GM18507 (cell line): ENCODE data around the gene LIN7A.
A peak's percentile ranks its signal among the peaks of the same experiment; 100 is the strongest.

Source experiments
- DNase-seq: peaks from one replicate; pipeline ENCODE4 v3.0.0; 2011; ENCODE audit warnings: low read depth; ENCODE audit not compliant: insufficient read length; ENCODE audit errors: extremely low spot score
- FAIRE-seq: peaks from 2 replicates; lab custom pipeline; 2011; peaks lifted over from hg19 to GRCh38; lab: Jason Lieb, UNC

LIN7A gene, protein sequence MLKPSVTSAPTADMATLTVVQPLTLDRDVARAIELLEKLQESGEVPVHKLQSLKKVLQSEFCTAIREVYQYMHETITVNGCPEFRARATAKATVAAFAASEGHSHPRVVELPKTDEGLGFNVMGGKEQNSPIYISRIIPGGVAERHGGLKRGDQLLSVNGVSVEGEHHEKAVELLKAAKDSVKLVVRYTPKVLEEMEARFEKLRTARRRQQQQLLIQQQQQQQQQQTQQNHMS

DNA sequence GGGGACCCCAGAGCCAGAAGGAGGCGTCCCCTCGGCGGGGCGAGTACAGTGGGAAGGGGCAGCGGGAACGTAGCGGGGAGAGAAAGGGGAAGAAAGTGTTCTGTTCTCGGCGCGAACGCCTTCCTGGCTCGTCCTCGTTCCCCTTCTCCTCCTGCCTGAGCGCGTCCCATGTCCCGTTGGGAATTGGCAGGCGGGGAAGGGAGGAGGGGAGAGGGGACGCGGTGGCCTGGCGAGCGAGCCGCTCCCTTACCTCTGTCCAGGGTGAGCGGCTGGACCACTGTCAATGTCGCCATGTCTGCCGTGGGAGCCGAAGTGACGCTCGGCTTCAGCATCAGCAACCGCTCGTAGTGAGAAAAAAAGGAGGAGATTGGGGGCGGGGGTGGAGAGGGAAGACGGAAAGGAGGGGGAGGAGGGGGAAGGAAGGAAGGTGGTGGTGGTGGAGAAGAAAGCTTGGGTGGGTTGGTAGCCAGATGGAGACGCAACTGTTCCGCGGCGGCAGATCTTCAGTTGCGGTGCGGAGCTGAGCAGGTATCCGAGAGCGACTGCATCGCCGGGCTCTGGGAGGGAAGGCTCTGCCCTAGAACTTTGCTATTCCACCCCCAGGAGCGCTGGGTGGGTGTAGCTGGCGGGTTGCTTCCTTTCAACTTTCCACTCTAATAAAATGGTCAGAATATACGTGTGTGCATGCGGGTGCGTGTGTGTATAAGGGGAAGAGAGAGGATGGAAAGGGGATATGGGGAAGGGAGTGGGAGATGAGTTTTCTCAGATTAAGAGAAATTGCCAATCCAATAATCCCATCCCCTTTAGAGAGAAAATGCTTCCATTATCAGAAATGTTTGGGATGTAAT lies at the start of gene LIN7A:
LIN7A (minus strand) TSS at position 544 of the 848 bp plus-strand sequence; CDS start at position 332, 212 bp downstream.
- DNase-seq (no peak), FAIRE-seq (no peak)

DNA sequence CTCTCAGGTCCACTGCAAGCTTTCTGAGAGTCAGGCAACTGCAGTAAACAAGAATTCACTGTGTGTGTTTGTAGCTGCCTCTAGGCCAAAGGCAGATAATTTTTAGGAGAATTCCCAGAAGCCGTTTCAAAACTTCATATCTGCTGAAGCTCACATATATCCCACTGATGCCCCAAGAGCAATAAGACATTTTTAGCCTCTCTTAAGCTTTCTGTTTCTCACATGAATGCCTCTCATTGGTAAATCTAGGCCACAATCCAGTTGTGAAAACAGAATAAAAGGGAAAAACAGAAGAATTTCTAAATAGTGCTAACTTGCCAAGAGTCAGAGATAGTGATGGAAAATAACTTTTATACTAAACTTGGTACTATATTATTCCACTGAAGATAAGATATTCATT lies 48.5 kb upstream of the LIN7A start:
- FAIRE-seq (no peak), DNase-seq (no peak)

DNA sequence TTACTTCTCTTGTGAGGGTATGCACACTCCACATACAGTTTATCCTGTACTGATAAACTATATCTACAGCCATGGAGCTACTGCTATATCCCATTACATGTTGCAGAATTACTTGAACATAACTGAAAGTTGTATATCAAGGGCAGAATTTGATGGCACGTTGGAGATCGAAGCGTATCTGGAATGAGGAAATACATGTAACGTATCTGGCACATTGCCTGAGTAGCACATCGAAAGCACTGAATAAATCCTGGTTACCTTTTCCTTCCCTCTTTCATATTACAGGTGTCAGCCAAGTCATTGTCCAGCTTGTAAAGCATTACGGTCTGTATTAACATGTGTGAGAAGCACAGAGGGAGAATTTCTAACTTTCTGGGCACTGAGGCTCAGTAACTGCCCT lies 42.1 kb upstream of the LIN7A start:
- FAIRE-seq = no peak

DNA sequence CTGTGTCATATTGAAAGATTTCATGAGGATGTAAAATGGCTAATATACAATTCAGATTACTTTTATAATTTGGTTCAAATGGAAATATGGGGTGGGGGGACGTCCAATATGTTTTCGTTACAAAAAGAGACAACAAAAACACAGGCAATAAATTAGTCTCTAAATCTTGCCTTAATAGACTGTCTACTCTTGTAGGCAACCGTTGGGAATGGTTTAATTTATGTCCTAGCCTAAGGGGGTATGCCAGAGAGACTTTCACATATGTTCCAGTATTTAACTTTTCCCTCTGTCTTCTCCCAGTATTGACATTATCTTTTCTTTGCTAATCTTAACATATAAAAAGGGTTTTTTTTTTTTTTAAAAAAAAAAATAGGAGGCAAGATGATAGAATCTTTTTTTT lies 41.5 kb upstream of the LIN7A start:
- FAIRE-seq (no peak), DNase-seq (no peak)

More for the DNA sequence above, 42.1 kb upstream of the LIN7A start:
- DNase-seq = no peak

DNA sequence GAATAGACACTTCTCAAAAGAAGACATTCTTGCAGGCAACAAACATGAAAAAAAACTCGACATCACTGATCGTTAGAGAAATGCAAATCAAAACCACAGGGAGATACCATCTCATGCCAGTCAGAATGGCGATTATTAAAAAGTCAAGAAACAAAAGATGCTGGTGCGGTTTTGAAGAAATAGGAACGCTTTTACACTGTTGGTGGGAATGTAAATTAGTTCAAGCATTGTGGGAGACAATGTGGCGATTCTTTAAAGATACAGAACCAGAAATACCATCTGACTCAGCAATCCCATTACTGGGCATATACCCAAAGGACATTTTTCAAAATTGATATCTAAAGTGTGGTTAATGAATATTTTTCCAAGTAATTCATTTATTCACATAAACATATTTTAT lies 39.6 kb upstream of the LIN7A start:
- FAIRE-seq (no peak), DNase-seq (no peak)

DNA sequence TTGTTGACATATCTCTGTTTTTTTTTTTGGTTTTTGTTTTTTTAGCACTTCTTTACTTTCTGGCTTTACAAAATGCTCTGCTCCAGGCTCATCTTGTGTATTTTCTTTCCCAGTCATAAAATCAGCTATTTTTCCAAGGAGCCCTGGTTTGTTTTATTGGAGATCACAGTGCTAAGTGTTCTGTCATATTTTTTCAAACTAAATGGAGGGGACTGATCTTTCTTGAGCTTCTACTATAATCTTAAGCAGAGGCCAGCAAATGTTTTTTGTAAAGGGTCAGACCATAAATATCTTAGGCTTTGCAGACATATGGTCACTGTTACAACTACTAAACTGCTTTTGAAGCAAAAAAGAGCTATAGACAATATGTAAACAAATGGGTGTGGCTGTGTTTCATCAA lies 30.6 kb upstream of the LIN7A start:
- DNase-seq (no peak), FAIRE-seq (no peak)

DNA sequence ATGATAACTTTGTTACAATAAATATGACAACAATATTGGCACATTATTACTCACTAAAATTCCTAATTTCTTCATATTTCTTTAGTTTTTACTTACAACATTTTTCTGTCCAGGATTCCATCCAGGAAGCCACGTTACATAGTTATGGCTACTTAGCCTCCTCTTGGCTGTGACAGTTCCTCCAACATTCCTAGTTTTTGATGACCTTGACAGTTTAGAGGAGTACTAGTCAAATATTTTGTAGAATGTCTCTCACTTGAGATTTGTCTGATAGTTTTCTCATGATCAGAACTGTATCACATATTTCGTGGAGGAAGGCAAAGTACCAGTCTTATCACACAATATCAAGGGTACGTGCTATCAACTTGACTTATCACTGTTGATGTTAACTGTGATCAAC lies 29.8 kb upstream of the LIN7A start:
- FAIRE-seq = no peak

DNA sequence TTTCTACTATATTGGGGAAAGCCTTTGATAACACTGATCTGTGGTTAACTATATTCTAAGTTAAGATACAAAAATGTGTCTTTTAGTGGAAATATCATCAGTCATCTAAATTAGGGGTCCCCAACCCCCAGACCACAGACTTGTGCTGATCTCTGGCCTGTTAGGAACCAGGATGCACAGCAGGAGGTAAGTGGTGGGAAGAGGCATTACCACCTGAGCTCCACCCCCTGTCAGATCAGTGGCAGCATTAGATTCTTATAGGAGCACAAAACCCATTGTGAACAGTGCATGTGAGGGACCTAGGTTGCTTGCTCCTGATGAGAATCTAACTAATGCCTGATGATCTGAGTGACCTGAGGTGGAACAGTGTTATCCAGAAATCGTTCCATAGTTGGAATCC lies 28.3 kb upstream of the LIN7A start:
- no peak for FAIRE-seq

More for the DNA sequence above, 29.8 kb upstream of the LIN7A start:
- DNase-seq = no peak

DNA sequence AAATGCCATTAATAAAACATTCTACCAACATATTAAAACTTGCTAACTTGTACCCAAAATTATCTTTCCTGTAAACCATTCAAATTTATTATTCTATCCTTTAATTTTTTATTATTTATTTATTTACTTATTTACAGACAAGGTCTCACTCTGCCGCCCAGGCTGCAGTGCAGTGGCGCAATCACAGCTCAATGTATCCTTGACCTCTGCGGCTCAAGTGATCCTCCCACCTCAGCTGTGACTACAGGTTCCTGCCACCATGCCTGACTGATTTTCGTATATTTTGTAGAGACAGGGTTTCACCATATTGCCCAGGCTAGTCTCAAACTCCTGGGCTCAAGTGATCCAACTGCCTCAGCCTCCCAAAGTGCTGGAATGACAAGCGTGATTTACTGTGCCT lies 20.4 kb upstream of the LIN7A start:
- no peak for FAIRE-seq
- no peak for DNase-seq

More for the DNA sequence above, 28.3 kb upstream of the LIN7A start:
- DNase-seq = no peak

DNA sequence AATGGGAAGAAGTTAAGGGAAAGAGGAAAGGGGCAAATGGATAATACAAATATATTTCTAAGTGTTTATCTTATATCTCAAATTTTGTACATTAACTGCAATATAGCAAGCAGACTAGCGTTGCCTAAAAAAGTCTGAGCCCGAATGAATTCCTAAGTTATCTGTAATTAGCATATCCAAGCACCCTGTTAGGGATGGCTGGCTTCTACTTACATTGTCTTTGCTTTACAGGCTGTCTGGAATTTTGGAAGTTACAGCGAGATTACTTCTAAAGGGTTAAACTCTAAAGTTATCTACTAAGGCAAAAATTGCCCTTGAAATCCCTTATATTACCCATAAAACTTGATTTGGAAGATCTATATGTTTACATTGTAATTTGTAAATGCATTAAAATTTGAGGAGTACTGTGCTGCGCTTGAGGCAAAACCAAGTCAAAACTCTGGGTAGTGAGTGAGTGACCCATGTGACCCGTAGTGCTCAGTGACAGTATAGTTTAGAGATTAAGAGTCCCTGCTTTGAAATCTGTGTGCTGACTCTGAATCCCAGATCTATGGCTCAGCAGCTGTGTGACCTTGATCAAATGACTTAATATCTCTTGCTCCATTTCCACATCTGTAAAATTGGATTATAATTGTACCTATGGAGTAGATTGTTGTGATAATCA lies 17.3 kb upstream of the LIN7A start:
- DNase-seq (no peak), FAIRE-seq (no peak)

DNA sequence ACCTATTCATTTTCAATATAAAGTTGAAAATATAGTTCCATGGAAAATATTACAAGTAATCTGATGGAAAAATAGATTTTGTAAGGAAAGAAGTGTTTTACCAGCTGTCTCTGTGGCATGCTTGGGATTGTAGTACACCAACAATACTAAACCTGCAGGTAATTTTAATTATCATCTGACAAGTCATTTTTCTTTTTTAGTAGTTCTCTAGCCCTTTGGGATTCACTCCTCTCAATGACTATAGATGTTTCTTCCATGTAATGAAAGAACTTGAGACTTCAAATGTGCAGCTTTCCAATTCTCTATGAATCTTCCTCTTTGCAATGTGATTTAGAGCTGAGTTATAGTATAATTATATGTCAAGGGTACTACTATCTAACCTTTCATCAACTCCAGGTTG lies 14.7 kb upstream of the LIN7A start:
- FAIRE-seq = no peak
- DNase-seq = no peak

DNA sequence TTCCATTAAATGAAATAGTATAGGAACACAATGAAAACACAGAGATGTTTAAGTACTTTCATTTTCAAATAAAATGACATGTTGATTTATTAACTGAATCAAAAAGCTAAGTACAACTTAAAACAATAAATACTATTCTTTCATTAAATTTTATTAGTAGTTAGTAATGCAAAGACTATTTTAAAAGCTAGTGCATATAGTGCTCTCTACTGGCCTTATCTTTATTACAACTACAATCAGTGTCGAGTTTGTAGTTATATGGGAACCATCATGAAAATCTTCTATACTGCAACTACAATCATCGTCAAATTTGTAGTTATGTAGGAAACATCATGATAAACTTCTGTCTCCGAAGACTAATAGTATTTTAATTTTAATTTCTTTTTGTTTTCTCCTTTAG lies 8.9 kb upstream of the LIN7A start:
- FAIRE-seq (no peak), DNase-seq (no peak)

DNA sequence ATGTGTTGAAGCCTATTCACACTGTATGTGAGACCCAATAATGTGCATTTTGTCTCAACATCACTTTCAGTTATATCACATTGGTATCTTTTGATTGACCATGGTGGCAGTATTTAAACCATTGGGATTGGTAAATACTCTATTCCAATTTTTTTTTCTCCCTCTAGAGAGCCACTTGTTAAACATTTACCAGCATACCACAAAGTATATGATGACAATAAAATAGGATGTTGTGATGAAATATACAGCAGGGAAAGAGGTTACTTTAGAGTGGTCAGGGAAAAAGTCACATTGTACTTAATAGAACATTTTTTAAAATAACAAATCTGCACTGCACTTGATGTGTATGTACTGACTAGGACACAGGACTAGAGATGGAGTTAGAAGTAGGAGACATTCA lies 5.6 kb upstream of the LIN7A start:
- no peak for DNase-seq
- FAIRE-seq = no peak

DNA sequence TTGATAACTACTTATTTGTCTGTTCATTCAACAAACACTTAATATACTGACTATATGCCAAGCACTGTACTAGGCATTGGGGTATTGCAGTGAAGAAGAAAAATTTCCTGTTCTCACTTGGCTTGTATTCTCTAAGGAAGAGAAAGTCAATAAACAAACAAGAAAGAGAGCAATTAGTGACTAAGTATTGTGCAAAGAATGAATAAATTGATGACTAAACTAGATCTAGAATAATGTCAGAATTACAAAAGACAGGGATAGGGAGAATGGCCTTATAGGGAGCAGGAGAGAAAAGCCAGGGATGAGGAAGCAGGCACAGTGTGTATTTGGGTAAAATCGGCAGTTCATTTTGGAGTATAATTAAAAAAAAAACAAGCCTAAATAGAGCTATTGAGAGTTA lies 4.2 kb upstream of the LIN7A start:
- DNase-seq (no peak), FAIRE-seq (no peak)

DNA sequence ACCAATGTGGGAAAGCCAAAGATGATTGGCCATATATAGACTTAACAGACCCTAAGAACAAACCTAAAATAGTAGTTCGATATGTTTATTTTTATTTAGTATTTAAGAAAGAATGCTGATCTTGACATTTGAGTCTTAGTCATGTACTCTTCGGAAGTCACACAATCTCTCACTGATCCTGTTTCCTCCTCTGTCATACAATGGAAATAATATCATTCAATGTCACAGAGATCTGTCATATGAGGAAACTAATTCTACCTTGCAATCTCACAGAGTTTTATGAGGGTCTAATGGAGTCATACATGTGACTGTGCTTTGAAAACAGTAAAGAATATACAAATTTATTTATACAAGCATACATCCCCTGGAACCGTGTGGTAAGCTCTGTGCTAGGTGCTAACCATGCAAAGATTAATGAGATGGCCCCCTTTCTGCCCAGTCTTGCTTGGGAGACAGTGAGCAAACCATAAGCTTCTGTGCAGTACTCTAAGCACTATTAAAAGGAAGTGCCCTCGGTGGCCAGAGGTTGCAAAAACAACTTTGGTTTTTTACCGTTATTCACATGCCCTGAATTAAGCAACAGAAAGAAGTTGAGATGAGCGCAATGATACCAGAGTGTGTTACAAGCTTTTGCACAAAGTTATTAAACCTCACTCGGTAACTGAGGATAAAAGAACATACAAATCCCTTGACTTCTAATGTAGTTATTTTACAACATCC lies 1.7 kb upstream of the LIN7A start:
- no peak for DNase-seq
- FAIRE-seq = peak; percentile 48

DNA sequence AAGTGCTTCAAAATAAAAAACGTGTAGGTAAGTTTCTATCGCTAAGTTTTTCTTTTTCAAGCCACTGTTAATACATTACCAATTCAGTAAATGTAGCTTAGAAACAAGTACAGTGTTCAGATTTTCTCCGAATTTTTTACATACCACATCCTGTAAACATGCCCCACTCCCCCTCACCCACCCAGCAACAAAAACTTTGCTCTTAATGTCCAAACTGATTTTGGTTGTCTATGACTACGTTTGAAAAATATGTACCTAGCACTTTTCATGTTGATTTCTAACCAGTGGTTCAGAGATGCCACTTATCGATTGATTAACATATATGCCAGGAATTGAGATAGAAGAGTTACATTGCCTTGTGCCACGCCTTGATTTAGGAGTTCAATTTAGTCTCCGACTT lies 663 bp upstream of the LIN7A start:
- FAIRE-seq = peak; percentile 74
- no peak for DNase-seq

DNA sequence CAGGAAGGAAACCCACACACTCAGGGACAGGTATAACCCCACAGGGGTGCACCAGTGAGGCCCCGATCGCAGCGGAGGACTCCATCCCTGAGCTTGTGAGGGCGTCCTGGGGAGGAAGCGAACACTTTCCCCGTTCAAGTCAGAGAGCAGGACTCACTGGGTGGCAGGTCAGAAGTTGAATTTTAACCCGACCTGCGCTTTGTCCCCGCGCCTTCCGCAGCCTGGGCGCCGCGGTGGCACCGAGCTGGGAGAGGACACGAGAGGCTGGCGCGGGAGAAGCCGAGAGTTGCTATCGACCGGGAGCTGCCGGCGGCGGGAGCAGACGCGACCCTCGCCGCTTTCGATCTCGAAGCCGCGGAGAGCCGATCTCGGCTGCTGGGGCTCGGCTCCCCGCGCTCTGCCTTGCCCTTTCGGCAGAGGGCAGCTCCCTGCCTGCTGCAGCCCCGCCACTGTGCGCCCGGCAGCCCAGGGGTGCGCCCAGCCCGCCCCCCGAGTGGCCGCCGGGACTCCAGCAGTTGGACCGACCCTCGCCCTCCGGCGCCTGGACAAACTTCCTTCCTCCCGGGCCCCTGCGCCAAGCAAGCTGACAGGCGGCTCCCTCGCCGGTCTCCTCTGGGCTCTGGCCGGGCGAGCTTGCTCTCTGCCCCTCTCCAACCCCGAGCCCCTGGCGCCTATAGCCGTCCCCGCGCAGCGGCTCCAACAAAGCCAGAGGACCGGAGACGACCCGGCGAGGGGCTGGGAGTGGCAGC lies 918 bp downstream of the LIN7A start:
- FAIRE-seq = peak; percentile 53
- peak; percentile 18 for DNase-seq

DNA sequence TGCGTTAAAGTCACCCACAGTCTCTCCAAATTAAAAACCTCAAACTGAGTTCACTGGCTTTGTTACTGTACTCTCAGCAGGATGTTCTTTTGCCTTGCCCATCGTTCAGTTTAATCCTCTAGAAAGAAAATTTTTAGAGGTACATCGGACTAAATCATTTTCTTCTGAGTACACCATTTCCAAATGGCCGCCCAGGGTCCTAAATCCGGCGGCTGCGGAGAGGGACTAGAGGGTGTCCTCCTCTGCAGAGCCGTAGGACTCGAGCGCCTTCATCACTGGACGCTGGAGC lies 1.4 kb downstream of the LIN7A start:
- FAIRE-seq = peak; percentile 36
- no peak for DNase-seq

DNA sequence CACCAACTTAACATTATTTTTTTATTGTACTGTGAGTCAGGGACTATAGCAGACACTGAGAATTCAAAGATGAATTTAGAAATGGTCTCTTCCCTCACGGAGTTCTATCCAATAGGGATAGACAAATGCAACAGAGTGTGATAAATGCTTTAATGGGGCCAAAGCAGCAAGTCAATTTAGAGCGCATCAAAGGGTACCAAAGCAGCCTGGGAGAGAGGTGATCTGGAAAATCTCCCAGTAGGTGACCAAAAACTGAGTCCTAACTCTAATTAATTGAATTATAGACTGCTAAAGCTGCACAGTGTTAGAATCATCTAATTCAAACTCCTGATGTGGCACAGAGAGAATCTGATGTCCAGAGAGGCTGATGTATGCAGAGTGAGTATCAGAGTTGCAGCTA lies 2.6 kb downstream of the LIN7A start:
- DNase-seq (no peak), FAIRE-seq (no peak)

DNA sequence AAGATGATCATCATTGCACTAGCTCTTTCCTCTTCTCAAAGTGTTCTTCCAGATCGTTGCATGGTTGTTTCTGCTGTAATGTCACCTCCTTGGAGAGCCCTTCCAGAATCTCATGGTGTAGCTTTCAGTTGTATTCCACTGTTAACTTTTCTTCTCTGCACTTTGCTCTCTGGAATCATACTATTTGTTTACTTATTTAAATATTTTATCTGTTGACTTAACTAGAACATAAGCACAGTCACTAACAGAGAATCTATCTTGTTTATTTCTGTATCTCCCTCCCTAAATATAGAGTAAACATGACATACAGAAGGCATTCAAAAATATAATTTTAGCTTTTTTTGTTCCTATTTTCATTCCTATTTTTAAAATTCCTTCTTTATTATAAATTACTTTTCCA lies 11.8 kb downstream of the LIN7A start:
- FAIRE-seq (no peak), DNase-seq (no peak)
